Measurements from ENCODE around the gene CDK8.

Gene CDK8

DNA sequence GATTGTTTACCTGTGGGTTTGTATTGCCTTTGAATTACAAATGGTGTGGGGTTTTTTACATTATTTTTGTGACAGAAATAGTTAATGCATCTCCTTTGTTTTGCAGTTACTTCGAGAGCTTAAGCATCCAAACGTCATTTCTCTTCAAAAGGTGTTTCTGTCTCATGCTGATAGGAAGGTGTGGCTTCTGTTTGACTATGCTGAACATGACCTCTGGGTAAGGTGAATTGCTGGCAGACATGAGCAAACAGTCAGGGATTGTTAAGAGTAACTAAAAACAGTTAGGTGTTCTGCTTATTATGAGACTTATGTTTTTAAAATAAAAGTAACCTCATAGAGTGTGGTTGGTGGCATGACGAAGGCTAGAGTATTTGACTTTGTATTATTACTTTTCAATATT, 95.0 kb downstream of the CDK8 start:
- no peak overlapping the region for H3K9ac ChIP-seq (ENCODE audit: low read depth, low read length)
- no peaks in the 10 kb centered on the region for H3K4me1 ChIP-seq (ENCODE audit: insufficient read depth, low read length)
- H3K36me3 ChIP-seq (ENCODE audit: insufficient read depth, low read depth, low read length) = peaks cover 6% of the 10 kb centered on the region
- no peaks in the 10 kb centered on the region for H3K27me3 ChIP-seq (ENCODE audit: insufficient read depth, low read length)
- no peaks in the 10 kb centered on the region for H3K9me3 ChIP-seq (ENCODE audit: insufficient read depth, low read depth, low read length)
- no peak overlapping the region for H3K27ac ChIP-seq (ENCODE audit: low read length)
- 0 out of 2 replicates have a peak overlapping the region, but pooled peaks have one; percentile 22 for H3K4me3 ChIP-seq (ENCODE audit: low read length)

DNA sequence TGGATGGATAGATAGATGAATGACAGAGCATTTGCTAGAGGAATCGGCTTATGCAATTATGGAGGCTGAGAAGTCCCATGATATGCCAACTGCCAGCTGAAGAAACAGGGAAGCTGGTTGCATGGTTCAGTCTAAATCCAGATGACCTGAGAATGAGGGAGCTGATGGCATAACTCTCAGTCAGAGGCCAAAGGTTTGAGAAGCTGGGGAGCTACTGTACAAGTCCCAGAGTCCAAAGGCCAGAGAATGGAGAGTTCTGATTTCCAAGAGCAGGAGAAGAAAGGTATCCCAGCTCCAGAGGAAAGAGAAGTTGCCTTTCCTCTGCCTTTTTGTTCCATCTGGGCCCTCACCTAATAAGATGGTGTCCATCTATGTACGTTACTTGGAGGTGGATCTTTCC, 108.3 kb downstream of the CDK8 start:
- no peak overlapping the region for H3K9ac ChIP-seq (ENCODE audit: low read depth, low read length)
- H3K27me3 ChIP-seq (ENCODE audit: insufficient read depth, low read length) = no peaks in the 10 kb centered on the region
- no peak overlapping the region for H3K4me3 ChIP-seq (ENCODE audit: low read length)
- no peak overlapping the region for H3K27ac ChIP-seq (ENCODE audit: low read length)
- H3K9me3 ChIP-seq (ENCODE audit: insufficient read depth, low read depth, low read length) = no peaks in the 10 kb centered on the region
- H3K36me3 ChIP-seq (ENCODE audit: insufficient read depth, low read depth, low read length) = peaks cover 5% of the 10 kb centered on the region; the same call in 1 of the 2 replicates
- no peaks in the 10 kb centered on the region for H3K4me1 ChIP-seq (ENCODE audit: insufficient read depth, low read length)

DNA sequence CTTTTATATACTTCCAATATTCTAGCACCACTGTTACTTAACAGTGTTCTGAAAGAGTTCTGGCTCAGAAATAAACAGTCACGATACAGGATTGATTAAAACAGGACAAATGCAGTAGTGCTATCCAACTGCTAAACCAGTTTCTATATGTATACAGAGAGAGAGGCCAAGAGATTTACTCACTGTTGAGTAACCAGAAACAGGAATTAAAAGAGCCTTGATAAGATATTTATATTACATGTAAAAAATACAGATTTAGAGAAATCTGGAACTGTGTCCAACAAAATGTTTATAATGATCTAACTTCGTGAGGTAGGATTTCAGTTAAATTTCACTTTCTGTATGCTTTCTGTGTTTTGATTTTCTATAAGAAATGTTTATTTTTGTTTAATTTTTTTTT, 116.6 kb downstream of the CDK8 start:
- no peaks in the 10 kb centered on the region for H3K27me3 ChIP-seq (ENCODE audit: insufficient read depth, low read length)
- H3K9ac ChIP-seq (ENCODE audit: low read depth, low read length) = no peak overlapping the region
- H3K4me3 ChIP-seq (ENCODE audit: low read length) = no peak overlapping the region
- no peaks in the 10 kb centered on the region for H3K36me3 ChIP-seq (ENCODE audit: insufficient read depth, low read depth, low read length)
- no peaks in the 10 kb centered on the region for H3K9me3 ChIP-seq (ENCODE audit: insufficient read depth, low read depth, low read length)
- no peak overlapping the region for H3K27ac ChIP-seq (ENCODE audit: low read length)
- no peaks in the 10 kb centered on the region for H3K4me1 ChIP-seq (ENCODE audit: insufficient read depth, low read length)

DNA sequence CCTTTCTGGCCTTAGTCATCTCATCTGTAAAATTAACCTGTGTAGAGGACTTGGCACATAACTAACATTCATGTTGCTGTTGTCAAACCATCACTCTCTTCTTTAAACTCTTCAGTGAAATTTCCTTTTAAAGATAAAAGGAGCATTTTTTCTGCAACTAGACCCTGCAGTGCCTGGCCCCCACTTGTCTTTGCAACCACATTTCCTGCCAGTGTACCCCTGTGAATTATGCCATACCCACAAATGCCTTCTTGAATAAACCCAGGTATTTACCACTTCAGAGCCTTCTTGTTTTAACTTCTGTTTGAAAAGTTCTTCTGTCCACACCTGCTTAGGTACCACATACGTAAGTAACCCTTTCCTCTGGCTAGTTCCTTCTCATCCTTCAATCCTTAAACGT, 118.8 kb downstream of the CDK8 start:
- Histone ChIP-seq H3K4me3 (ENCODE audit: low read length) (no peak overlapping the region), H3K9me3 (ENCODE audit: insufficient read depth, low read depth, low read length) (no peaks in the 10 kb centered on the region), H3K4me1 (ENCODE audit: insufficient read depth, low read length) (no peaks in the 10 kb centered on the region), H3K27ac (ENCODE audit: low read length) (no peak overlapping the region), H3K9ac (ENCODE audit: low read depth, low read length) (no peak overlapping the region), H3K27me3 (ENCODE audit: insufficient read depth, low read length) (no peaks in the 10 kb centered on the region), H3K36me3 (ENCODE audit: insufficient read depth, low read depth, low read length) (no peaks in the 10 kb centered on the region)

DNA sequence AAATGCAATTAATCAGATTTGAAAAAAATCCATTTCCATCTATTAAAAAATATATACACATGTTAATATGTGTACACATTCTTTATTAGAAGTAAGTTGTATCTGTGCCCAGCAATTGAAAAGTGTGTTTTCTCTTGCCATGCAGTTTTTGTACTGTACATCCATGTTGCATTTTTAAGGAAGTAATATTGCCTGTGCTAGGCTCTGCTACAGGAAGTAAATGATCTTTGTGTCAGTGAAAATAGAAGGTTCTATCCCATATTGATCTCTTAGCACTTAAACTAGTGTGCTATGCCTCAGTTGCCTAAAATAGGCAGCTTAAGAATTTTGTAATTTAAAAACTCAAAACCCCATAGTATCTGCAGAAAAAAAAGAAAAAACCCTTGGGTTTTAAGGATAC, 122.5 kb downstream of the CDK8 start:
- Histone ChIP-seq H3K9me3 (ENCODE audit: insufficient read depth, low read depth, low read length) (no peaks in the 10 kb centered on the region), H3K4me1 (ENCODE audit: insufficient read depth, low read length) (no peaks in the 10 kb centered on the region), H3K9ac (ENCODE audit: low read depth, low read length) (no peak overlapping the region), H3K27ac (ENCODE audit: low read length) (no peak overlapping the region), H3K36me3 (ENCODE audit: insufficient read depth, low read depth, low read length) (no peaks in the 10 kb centered on the region), H3K4me3 (ENCODE audit: low read length) (no peak overlapping the region), H3K27me3 (ENCODE audit: insufficient read depth, low read length) (no peaks in the 10 kb centered on the region)

DNA sequence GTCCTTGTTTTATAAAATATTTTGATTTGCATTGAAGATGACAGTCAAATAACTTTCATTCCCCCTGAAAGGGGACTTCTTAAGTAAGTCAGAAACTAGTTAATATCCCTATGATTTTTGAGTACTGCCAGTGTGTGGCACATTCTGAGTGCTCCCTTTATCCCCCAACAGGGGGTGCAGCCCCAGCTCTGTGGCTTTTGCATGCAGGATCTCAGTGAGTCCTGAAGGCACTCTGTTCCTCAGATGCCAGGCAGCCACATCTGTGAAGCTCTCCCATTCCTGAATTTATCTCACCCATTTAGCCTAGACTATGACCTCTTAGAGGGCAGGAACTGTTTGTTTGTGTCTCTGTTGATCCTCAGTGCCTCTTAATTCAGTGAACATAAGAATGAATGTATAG, 123.1 kb downstream of the CDK8 start:
- Histone ChIP-seq H3K4me3 (ENCODE audit: low read length) (no peak overlapping the region), H3K9me3 (ENCODE audit: insufficient read depth, low read depth, low read length) (no peaks in the 10 kb centered on the region), H3K36me3 (ENCODE audit: insufficient read depth, low read depth, low read length) (no peaks in the 10 kb centered on the region), H3K9ac (ENCODE audit: low read depth, low read length) (no peak overlapping the region), H3K27ac (ENCODE audit: low read length) (no peak overlapping the region), H3K27me3 (ENCODE audit: insufficient read depth, low read length) (no peaks in the 10 kb centered on the region), H3K4me1 (ENCODE audit: insufficient read depth, low read length) (no peaks in the 10 kb centered on the region)

DNA sequence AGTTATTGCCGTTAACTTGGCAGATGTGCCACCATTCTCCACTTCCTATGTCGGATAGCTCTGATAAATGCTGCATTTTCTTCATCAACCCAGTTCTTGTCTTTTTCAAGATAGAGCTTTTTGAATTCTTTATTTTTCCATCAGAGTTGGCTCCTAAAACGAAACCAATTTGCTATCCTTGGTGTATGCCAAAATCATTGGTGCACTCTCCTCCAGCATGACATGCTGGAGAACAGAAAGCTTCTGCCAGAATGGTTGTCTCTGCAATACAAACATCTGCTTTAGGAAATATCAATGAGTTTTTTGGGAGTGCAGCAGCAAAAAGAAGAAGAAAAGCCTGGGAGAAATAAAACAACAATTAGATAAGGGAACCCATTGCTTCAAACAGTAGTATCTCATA, 124.2 kb downstream of the CDK8 start:
- Histone ChIP-seq H3K4me1 (ENCODE audit: insufficient read depth, low read length) (no peaks in the 10 kb centered on the region), H3K27me3 (ENCODE audit: insufficient read depth, low read length) (no peaks in the 10 kb centered on the region), H3K9ac (ENCODE audit: low read depth, low read length) (no peak overlapping the region), H3K9me3 (ENCODE audit: insufficient read depth, low read depth, low read length) (no peaks in the 10 kb centered on the region), H3K36me3 (ENCODE audit: insufficient read depth, low read depth, low read length) (no peaks in the 10 kb centered on the region), H3K4me3 (ENCODE audit: low read length) (no peak overlapping the region), H3K27ac (ENCODE audit: low read length) (no peak overlapping the region)

DNA sequence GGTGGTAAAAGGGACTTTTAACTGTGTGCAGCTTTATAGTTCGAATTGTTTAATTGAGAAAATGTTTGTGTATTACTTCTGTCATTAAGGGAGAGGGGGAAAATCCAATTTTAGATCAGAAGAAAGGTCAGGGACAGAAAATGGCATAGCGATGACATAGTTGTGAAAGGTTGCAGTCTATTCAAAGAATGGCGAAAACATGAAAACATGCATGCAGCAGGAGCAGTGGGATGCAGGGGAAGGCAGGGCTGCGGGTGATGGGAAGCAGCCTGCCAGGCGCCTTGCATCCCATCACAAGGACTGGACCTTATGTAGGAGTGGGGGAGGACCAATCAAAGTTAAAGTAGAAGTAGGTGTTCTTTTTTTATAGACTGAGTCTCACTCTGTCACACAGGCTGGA, 125.9 kb downstream of the CDK8 start:
- Histone ChIP-seq H3K9ac (ENCODE audit: low read depth, low read length) (no peak overlapping the region), H3K4me3 (ENCODE audit: low read length) (no peak overlapping the region), H3K27me3 (ENCODE audit: insufficient read depth, low read length) (no peaks in the 10 kb centered on the region), H3K9me3 (ENCODE audit: insufficient read depth, low read depth, low read length) (no peaks in the 10 kb centered on the region), H3K27ac (ENCODE audit: low read length) (no peak overlapping the region), H3K36me3 (ENCODE audit: insufficient read depth, low read depth, low read length) (0 out of 2 replicates have a peak, but pooled peaks cover 2% of the 10 kb centered on the region), H3K4me1 (ENCODE audit: insufficient read depth, low read length) (no peaks in the 10 kb centered on the region)

DNA sequence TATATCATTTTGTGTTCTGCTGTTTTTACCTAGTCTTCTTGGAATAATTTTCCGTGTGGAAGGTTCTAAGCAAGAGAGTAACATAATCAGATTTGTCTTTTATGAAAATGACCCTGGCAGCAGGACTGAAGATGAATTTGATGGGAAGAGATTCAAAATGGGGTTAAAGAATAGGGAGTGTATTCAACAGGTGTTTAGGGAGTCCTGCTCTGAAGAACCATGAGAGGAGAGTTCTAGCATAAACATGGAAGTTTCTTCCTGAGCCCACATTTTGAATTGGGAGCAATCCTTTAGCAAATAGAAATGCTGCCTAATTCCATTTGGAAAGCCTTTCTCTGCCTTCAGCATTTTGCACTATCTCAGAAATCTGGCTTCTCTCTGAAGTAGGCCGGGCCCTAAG, 127.0 kb downstream of the CDK8 start:
- Histone ChIP-seq H3K36me3 (ENCODE audit: insufficient read depth, low read depth, low read length) (peaks cover 7% of the 10 kb centered on the region; the same call in 1 of the 2 replicates), H3K9ac (ENCODE audit: low read depth, low read length) (no peak overlapping the region), H3K27ac (ENCODE audit: low read length) (no peak overlapping the region), H3K4me1 (ENCODE audit: insufficient read depth, low read length) (no peaks in the 10 kb centered on the region), H3K4me3 (ENCODE audit: low read length) (no peak overlapping the region), H3K27me3 (ENCODE audit: insufficient read depth, low read length) (no peaks in the 10 kb centered on the region), H3K9me3 (ENCODE audit: insufficient read depth, low read depth, low read length) (no peaks in the 10 kb centered on the region)

DNA sequence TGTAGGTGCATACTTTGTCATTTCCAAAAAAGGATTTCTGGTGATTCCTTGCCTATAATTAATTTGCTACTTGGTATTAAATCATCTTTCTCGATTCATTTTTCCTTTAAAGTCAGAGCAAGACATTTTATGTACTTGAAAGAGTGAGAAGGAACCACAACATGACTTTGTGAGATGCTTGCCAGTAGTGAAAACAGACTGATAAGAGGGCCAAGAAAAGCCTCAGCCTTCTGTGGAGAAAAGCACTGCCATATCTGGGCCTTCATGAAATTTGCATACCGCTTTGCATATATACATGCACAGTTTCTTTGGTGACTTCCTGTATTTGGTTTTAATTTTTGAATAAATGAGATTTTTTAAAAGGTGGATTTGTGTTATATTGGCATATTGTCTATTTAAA, 128.4 kb downstream of the CDK8 start:
- Histone ChIP-seq H3K4me3 (ENCODE audit: low read length) (no peak overlapping the region), H3K27ac (ENCODE audit: low read length) (no peak overlapping the region), H3K9me3 (ENCODE audit: insufficient read depth, low read depth, low read length) (no peaks in the 10 kb centered on the region), H3K27me3 (ENCODE audit: insufficient read depth, low read length) (no peaks in the 10 kb centered on the region), H3K4me1 (ENCODE audit: insufficient read depth, low read length) (no peaks in the 10 kb centered on the region), H3K9ac (ENCODE audit: low read depth, low read length) (no peak overlapping the region), H3K36me3 (ENCODE audit: insufficient read depth, low read depth, low read length) (peaks cover 20% of the 10 kb centered on the region)

DNA sequence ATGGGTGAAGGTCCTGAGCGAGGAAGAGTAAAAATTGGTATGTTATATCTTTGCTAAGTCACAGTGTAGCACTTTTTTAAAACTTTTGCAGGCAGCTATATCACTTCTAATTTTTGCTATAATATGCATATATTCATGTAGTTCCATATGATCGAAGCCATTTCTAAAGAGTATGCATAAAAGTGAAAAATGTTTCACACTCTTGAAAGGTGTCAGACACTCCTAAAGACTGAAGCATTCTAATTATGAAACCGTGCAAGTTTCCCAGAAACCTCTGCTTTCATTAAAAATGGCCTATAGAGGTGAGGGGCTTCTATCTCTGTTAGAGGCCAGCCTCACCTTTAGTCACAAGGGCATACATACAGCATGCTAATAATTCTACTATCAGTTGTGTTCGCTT, 128.9 kb downstream of the CDK8 start:
- Histone ChIP-seq H3K36me3 (ENCODE audit: insufficient read depth, low read depth, low read length) (peaks cover 25% of the 10 kb centered on the region), H3K9ac (ENCODE audit: low read depth, low read length) (no peak overlapping the region), H3K27me3 (ENCODE audit: insufficient read depth, low read length) (no peaks in the 10 kb centered on the region), H3K4me3 (ENCODE audit: low read length) (no peak overlapping the region), H3K4me1 (ENCODE audit: insufficient read depth, low read length) (no peaks in the 10 kb centered on the region), H3K9me3 (ENCODE audit: insufficient read depth, low read depth, low read length) (no peaks in the 10 kb centered on the region), H3K27ac (ENCODE audit: low read length) (no peak overlapping the region)

DNA sequence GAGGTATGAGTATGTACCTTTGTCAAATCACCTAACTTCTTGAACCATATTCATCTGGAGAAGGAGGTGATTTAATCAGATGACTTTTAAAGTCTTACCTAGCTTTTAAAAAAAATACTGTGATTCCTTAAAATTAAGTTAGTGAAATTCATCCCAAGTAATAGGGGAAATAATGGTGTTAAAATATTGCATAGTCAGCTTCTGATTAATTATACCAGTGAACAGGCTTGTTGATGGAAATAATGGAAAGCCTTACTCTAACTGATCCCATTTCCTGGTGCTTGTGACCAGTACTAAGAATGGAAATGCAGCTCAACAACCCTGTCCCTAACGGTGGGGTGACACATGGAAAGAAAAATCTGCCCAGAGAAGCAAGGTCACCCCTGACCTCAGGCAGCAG, 130.7 kb downstream of the CDK8 start:
- Histone ChIP-seq H3K9ac (ENCODE audit: low read depth, low read length) (no peak overlapping the region), H3K4me3 (ENCODE audit: low read length) (no peak overlapping the region), H3K27ac (ENCODE audit: low read length) (no peak overlapping the region), H3K27me3 (ENCODE audit: insufficient read depth, low read length) (no peaks in the 10 kb centered on the region), H3K9me3 (ENCODE audit: insufficient read depth, low read depth, low read length) (no peaks in the 10 kb centered on the region), H3K36me3 (ENCODE audit: insufficient read depth, low read depth, low read length) (peaks cover 32% of the 10 kb centered on the region), H3K4me1 (ENCODE audit: insufficient read depth, low read length) (no peaks in the 10 kb centered on the region)

DNA sequence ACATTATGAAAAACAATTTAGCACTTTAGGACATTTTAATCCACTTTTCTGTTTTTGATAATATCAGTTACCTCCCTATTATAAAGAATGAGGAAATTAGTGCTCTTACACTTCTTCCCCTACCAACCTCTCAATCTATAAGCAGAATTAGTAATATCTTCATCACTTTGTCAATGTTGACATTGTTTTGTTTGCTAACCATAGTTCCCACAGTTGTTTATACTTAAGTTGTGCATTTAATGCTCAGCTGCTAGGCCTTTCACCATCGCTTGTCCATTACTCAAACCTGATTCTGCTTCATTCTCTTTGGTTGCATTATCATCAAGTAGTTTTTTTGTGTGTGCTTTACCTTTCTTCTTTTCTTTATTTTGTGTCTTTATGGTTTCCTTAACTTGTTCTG, 132.1 kb downstream of the CDK8 start:
- H3K9me3 ChIP-seq (ENCODE audit: insufficient read depth, low read depth, low read length) = no peaks in the 10 kb centered on the region
- no peak overlapping the region for H3K27ac ChIP-seq (ENCODE audit: low read length)
- no peak overlapping the region for H3K9ac ChIP-seq (ENCODE audit: low read depth, low read length)
- H3K27me3 ChIP-seq (ENCODE audit: insufficient read depth, low read length) = no peaks in the 10 kb centered on the region
- no peak overlapping the region for H3K4me3 ChIP-seq (ENCODE audit: low read length)
- H3K4me1 ChIP-seq (ENCODE audit: insufficient read depth, low read length) = no peaks in the 10 kb centered on the region
- peaks cover 35% of the 10 kb centered on the region for H3K36me3 ChIP-seq (ENCODE audit: insufficient read depth, low read depth, low read length)

Measured in iPS-20b (cell line).